Stomach (tissue), 9 donors: ENCODE data around the gene EIF2B1. TPM values are rescaled to one million over a fixed set of nuclear protein-coding genes. Genes with fewer than 3 reads are reported as not detected.

ENCODE experiments used
- DNase-seq, 2 donors: peaks; one replicate each; pipeline versions ENCODE4 v3.0.0 to v3.0.0-alpha.2; 2013 to 2019
- H3K27ac ChIP-seq, 5 donors: fragments of 200-600 bp in 4 of 5; sonication (generic) in 4 of 5; one replicate each; pipeline ENCODE4 v1.5.1; 2013 to 2019; ENCODE audit warnings: mild to moderate bottlenecking in 1 of 5, moderate library complexity in 1 of 5
- H3K27me3 ChIP-seq, 3 donors: fragments of 200-600 bp; sonication (generic); one replicate each; pipeline ENCODE4 v1.5.1; 2017 to 2019; ENCODE audit warnings: mixed run types in 1 of 3
- H3K36me3 ChIP-seq, 4 donors: fragments of 200-600 bp; sonication (generic); 1 replicate in 3 of 4; 2 replicates in 1 of 4; pipeline ENCODE4 v1.5.1; 2016 to 2019
- H3K4me1 ChIP-seq, 4 donors: fragments of 200-600 bp; sonication (generic); one replicate each; pipeline ENCODE4 v1.5.1; 2016 to 2019
- H3K4me3 ChIP-seq, 4 donors: fragments of 200-600 bp; sonication (generic) in 3 of 4; one replicate each; pipeline ENCODE4 v1.5.1; 2016 to 2019; ENCODE audit warnings: mild to moderate bottlenecking in 1 of 4
- H3K9me3 ChIP-seq, 4 donors: fragments of 200-600 bp; sonication (generic); one replicate each; pipeline ENCODE4 v1.5.1; 2016 to 2019
- EP300 ChIP-seq: sonication (generic); formaldehyde crosslinking; IDR thresholded peaks from one replicate; pipeline ENCODE4 v1.6.1; 2017; ENCODE audit warnings: antibody characterized with exemption
- POLR2A ChIP-seq, 4 donors: fragments of 450-650 bp; IDR thresholded peaks; one replicate each; pipeline ENCODE4 v1.6.1; 2016; ENCODE audit warnings: antibody characterized with exemption in 4 of 4, control low read depth in 2 of 4, mild to moderate bottlenecking in 1 of 4, moderate library complexity in 1 of 4
- POLR2AphosphoS5 ChIP-seq, 3 donors: sonication (generic); formaldehyde crosslinking; IDR thresholded peaks; one replicate each; pipeline ENCODE4 v1.6.1; 2016; ENCODE audit warnings: antibody characterized with exemption in 3 of 3
- WGBS, 5 donors: extraction: QIAGEN DNeasy Blood & Tissue Kit in 3 of 5; methylation state at CpG; one replicate each; pipeline versions ENCODE4 v1.1.5 to v1.1.7; 2013 to 2018; 5-methylcytosine and 5-hydroxymethylcytosine counted together
- intact Hi-C: fragments of 100-400 bp; cut with DNase I; formaldehyde crosslinking; loops from one replicate; pipeline ENCODE4 v1.15.1; 2023; ENCODE audit warnings: low total_unique reads
- polyA plus RNA-seq, 3 donors: library from polyadenylated mRNA; stranded (reverse); fragments of 200-250 nt; gene quantifications; one replicate each; pipeline ENCODE4 v1.2.3, GENCODE V29; 2013
- total RNA-seq, 5 donors: library from RNA; depleted of rRNA; stranded (reverse); fragments of >200 nt; gene quantifications; one replicate each; pipeline versions ENCODE4 v1.1.0 to v1.2.3, GENCODE V29; 2014 to 2016
- TF ChIP-seq, protein P1 (sequence below), 7 experiments: fragments of 450-650 bp in 4 of 7; fragments of 200-600 bp in 3 of 7; sonication (generic) in 3 of 7; IDR thresholded peaks; one replicate each; pipeline ENCODE4 v1.5.1; 2016 to 2019; ENCODE audit warnings: antibody characterized with exemption in 7 of 7, control low read depth in 2 of 7, mild to moderate bottlenecking in 1 of 7
- donor health status: healthy with polysubstance abuse.
- donor health status: Bipolar disorder and iron deficiency.
- donor health status: healthy.

EIF2B1 gene
- total and polyA plus RNA-seq, 8 donors, result 20.0 to 194 (median 39.6) TPM

GRCh38 chr12:123654129-123654701 is 20.7 kb upstream of the EIF2B1 start:
- Histone ChIP-seq H3K36me3 (peaks cover 14 to 88% (median 85%) of the 10 kb centered on the region in 4 donors), H3K9me3 (no peaks in the 10 kb centered on the region), H3K27me3 (no peaks in the 10 kb centered on the region), H3K4me1 (no peaks in the 10 kb centered on the region), H3K27ac (no peak overlapping the region), H3K4me3 (no peak overlapping the region)
- 56 to 72% (median 66%) methylated on average over 4 of the region's 4 CpGs for WGBS, 5 donors
- no peak for DNase-seq
- TF ChIP-seq, protein P1, sequence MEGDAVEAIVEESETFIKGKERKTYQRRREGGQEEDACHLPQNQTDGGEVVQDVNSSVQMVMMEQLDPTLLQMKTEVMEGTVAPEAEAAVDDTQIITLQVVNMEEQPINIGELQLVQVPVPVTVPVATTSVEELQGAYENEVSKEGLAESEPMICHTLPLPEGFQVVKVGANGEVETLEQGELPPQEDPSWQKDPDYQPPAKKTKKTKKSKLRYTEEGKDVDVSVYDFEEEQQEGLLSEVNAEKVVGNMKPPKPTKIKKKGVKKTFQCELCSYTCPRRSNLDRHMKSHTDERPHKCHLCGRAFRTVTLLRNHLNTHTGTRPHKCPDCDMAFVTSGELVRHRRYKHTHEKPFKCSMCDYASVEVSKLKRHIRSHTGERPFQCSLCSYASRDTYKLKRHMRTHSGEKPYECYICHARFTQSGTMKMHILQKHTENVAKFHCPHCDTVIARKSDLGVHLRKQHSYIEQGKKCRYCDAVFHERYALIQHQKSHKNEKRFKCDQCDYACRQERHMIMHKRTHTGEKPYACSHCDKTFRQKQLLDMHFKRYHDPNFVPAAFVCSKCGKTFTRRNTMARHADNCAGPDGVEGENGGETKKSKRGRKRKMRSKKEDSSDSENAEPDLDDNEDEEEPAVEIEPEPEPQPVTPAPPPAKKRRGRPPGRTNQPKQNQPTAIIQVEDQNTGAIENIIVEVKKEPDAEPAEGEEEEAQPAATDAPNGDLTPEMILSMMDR (IDR thresholded peaks at IDR 0.05), result no peak
- TF ChIP-seq EP300 (no peak), POLR2A (IDR thresholded peaks at IDR 0.05) (no peak), POLR2AphosphoS5 (IDR thresholded peaks at IDR 0.05) (no peak)
- intact Hi-C loops, result no loop called here

DNA sequence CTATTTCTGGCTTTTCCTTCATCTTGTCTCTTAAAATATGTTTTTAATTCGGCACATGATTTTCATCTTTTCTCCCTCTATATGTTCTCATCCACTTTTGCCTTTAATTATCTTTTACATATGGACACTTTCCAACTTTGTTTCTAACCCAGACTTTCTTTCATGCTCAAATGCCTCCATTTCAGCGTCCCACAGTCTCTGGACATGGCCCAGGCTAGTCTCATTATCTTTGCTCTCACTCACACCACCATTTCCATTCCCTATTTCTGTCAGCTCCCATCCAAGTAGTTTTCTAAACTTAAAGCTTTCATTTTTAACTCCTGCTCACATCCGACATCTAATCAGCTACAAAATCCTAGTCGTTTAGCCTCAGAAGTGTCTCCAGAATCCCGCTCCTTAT is 14.9 kb upstream of the EIF2B1 start:
- 92 to 95% (median 94%) methylated on average over 5 of the region's 5 CpGs for WGBS, 5 donors
- intact Hi-C loops, result no loop called here
- no peaks in the 10 kb centered on the region for H3K4me1 ChIP-seq
- no peak overlapping the region for H3K4me3 ChIP-seq
- no peaks in the 10 kb centered on the region for H3K9me3 ChIP-seq
- peaks cover 29 to 95% (median 92%) of the 10 kb centered on the region in 4 donors for H3K36me3 ChIP-seq
- TF ChIP-seq POLR2AphosphoS5 (IDR thresholded peaks at IDR 0.05), result no peak
- no peak for TF ChIP-seq POLR2A (IDR thresholded peaks at IDR 0.05)
- TF ChIP-seq EP300, result no peak
- TF ChIP-seq, protein P1 (IDR thresholded peaks at IDR 0.05), result no peak
- DNase-seq, result no peak
- no peak overlapping the region for H3K27ac ChIP-seq
- H3K27me3 ChIP-seq, result no peaks in the 10 kb centered on the region

- no peak for DNase-seq
- 79 to 94% (median 91%) methylated on average over 5 of the region's 5 CpGs for WGBS, 5 donors
- H3K4me1 ChIP-seq, result no peaks in the 10 kb centered on the region
- H3K36me3 ChIP-seq, result peaks cover 27 to 97% (median 89%) of the 10 kb centered on the region in 4 donors
- H3K27ac ChIP-seq, result no peak overlapping the region
- H3K9me3 ChIP-seq, result no peaks in the 10 kb centered on the region
- no peaks in the 10 kb centered on the region for H3K27me3 ChIP-seq
- TF ChIP-seq, protein P1 (IDR thresholded peaks at IDR 0.05), result no peak
- no peak for TF ChIP-seq EP300
- TF ChIP-seq POLR2AphosphoS5 (IDR thresholded peaks at IDR 0.05), result no peak
- TF ChIP-seq POLR2A (IDR thresholded peaks at IDR 0.05), result no peak
- intact Hi-C loops, result no loop called here
- no peak overlapping the region for H3K4me3 ChIP-seq
Observed at GRCh38 chr12:123645878-123646277, 12.4 kb upstream of the EIF2B1 start.

DNA sequence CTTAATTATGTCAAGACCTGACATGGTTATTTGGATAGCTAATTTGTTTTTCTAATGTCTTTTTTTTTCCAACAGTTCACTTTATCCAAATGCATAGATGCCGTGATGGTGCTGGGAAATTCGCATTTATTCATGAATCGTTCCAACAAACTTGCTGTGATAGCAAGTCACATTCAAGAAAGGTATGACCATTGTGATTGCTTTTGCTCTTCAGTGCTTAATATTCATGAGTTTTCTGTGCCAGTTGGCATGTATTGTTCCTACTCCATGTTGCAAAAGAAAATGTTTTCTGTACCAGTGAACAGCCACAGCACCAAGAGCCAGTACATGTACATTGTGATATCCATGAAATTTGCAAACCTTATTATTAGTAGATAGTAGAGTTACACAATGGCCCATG is 11.9 kb upstream of the EIF2B1 start:
- Histone ChIP-seq H3K36me3 (peaks cover 27 to 97% (median 89%) of the 10 kb centered on the region in 4 donors), H3K27me3 (no peaks in the 10 kb centered on the region), H3K9me3 (no peaks in the 10 kb centered on the region), H3K4me1 (no peaks in the 10 kb centered on the region), H3K4me3 (no peak overlapping the region), H3K27ac (no peak overlapping the region)
- intact Hi-C loops, result no loop called here
- 94 to 100% (median 96%) methylated on average over 3 of the region's 3 CpGs for WGBS, 5 donors
- TF ChIP-seq, protein P1 (IDR thresholded peaks at IDR 0.05), result no peak
- no peak for TF ChIP-seq EP300
- no peak for TF ChIP-seq POLR2A (IDR thresholded peaks at IDR 0.05)
- no peak for TF ChIP-seq POLR2AphosphoS5 (IDR thresholded peaks at IDR 0.05)
- no peak for DNase-seq
